HG03060 (cell line): ENCODE data around the gene PRKN.

Experiments used
- ATAC-seq: cut with Tn5 transposase; IDR thresholded peaks from one replicate; pipeline ENCODE4 v1.9.1; 2021; ENCODE audit warnings: low read depth, moderate number of reproducible peaks; ENCODE audit not compliant: unreplicated experiment

The PRKN gene

DNA sequence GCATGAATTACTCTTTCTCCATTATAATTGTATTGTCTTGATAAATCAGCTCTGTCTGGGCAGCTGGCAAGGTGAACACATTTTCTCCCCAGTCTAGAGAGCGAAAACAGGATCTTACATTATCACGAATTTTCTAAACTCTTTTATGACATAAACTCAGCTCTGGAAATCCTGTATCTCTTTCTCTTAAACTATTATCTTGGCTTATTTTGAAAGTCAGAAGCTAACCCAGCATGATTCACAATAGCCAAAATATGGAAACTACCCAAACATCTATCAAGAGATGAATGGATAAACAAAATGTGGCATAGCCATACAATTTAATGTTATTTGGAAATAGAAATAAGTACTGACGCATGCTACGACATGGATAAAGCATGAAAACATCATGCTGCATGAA lies 1427.8 kb downstream of the PRKN start:
- ATAC-seq: no peak
